ENCODE results near the gene UNC93B1. TPM values are rescaled to one million over a fixed set of nuclear protein-coding genes. Genes with fewer than 3 reads are reported as not detected.

UNC93B1 gene
- polyA plus RNA-seq, 2 of the 4 experiments (the other 2 are of a cell fraction): 49.4 to 51.2 TPM

GRCh38 chr11:68017980-68018729 lies 14.3 kb upstream of the UNC93B1 start (continued):
- TF ChIP-seq EHMT2 (IDR thresholded peaks at IDR 0.05; ENCODE audit: low read depth): no peak

GRCh38 chr11:68016904-68017817 lies 13.3 kb upstream of the UNC93B1 start:
- ATAC-seq (peak in 1 of 2 experiments; percentile 2; a peak in 2 of 6 replicates), DNase-seq (ENCODE audit: low read depth in 1 of 2, low spot score in 1 of 2) (peak in 1 of 2 experiments; percentile 90), FAIRE-seq (peak; percentile 96)
- Histone ChIP-seq H3K4me2 (peak overlapping the region; percentile 96), H3K4me1 (peaks cover 84% of the 10 kb centered on the region), H3K4me3 (no peak overlapping the region), H3K9me3 (no peaks in the 10 kb centered on the region), H3K27ac (peak overlapping the region; percentile 99 to 100)
- POLR2A ChIA-PET: interaction anchor here (0.6 to 1.4 kb wide), 3 partner anchors 9 to 1446 kb away, joined by 3 to 5 read pairs (median 3); no protein-coding TSS in a partner anchor
- CTCF ChIA-PET: interaction anchor here (1.1 to 2.6 kb wide), 4 partner anchors 9 to 23 kb away, joined by 3 to 8 read pairs (median 4); no protein-coding TSS in a partner anchor
- WGBS (ENCODE audit: missing lambda C conversion rate): 28% methylated on average over 12 of the region's 16 CpGs
- no peak for TF ChIP-seq ELK1 (IDR thresholded peaks at IDR 0.05; ENCODE audit: low read depth, low read length)
- TF ChIP-seq PBX3 (IDR thresholded peaks at IDR 0.05): peak; percentile 69
- TF ChIP-seq SREBF2 (IDR thresholded peaks at IDR 0.05): no peak
- TF ChIP-seq USF2 (IDR thresholded peaks at IDR 0.05): peak; percentile 86
- no peak for TF ChIP-seq NR3C1 (IDR thresholded peaks at IDR 0.05)
- peak; percentile 15; the same call in 1 of the 3 replicates for TF ChIP-seq SMC3 (IDR thresholded peaks at IDR 0.05)
- TF ChIP-seq BCL3 (IDR thresholded peaks at IDR 0.05): peak; percentile 65
- TF ChIP-seq CHD2 (IDR thresholded peaks at IDR 0.05; ENCODE audit: low read length, partially characterized antibody): peak; percentile 8
- TF ChIP-seq HOXB13 (CRISPR knock-in tag; IDR thresholded peaks at IDR 0.05; ENCODE audit: low read depth): peak; percentile 24; the same call in 1 of the 2 replicates
- TF ChIP-seq GATA3 (IDR thresholded peaks at IDR 0.05; ENCODE audit: borderline replicate concordance): 0 out of 2 replicates have a peak, but pooled peaks have one; percentile 56
- no peak for TF ChIP-seq RCOR1 (IDR thresholded peaks at IDR 0.05; ENCODE audit: low read depth, low read length)
- no peak for TF ChIP-seq MAFK (IDR thresholded peaks at IDR 0.05; ENCODE audit: partially characterized antibody)
- no peak; the same call in none of the 2 replicates for TF ChIP-seq POLR2A (IDR thresholded peaks at IDR 0.05; ENCODE audit: low read length)
- peak; percentile 59 to 83 for TF ChIP-seq CEBPB (IDR thresholded peaks at IDR 0.05)
- no peak for TF ChIP-seq FOSL2 (IDR thresholded peaks at IDR 0.05)
- peak; percentile 32 for TF ChIP-seq FOSL2 (CRISPR knock-in tag; IDR thresholded peaks at IDR 0.05)
- TF ChIP-seq ZSCAN20 (CRISPR knock-in tag; IDR thresholded peaks at IDR 0.05): peak; percentile 65; the same call in 1 of the 2 replicates
- no peak; a peak in 2 of 5 replicates for TF ChIP-seq RAD21 (conservative IDR thresholded peaks at IDR 0.05 in 1 of 2, IDR thresholded peaks at IDR 0.05 in 1 of 2)
- TF ChIP-seq MYC (IDR thresholded peaks at IDR 0.05; ENCODE audit: borderline replicate concordance, low read length): no peak
- peak; percentile 51; the same call in 1 of the 2 replicates for TF ChIP-seq HMGXB4 (CRISPR knock-in tag; IDR thresholded peaks at IDR 0.05; ENCODE audit: borderline replicate concordance)
- no peak for TF ChIP-seq KDM5A (IDR thresholded peaks at IDR 0.05)
- no peak for TF ChIP-seq ATOH8 (CRISPR knock-in tag; IDR thresholded peaks at IDR 0.05; ENCODE audit: low read depth)
- peak; percentile 83; the same call in 1 of the 2 replicates for TF ChIP-seq HOXA7 (CRISPR knock-in tag; IDR thresholded peaks at IDR 0.05)
- TF ChIP-seq MAX (IDR thresholded peaks at IDR 0.05): peak; percentile 85
- TF ChIP-seq CHD4 (IDR thresholded peaks at IDR 0.05; ENCODE audit: borderline replicate concordance): no peak

Measured in A549 (cell line).